Fibroblast of the conjunctiva (primary cell): Measurements from ENCODE around the gene RCAN2.

ENCODE experiments used
- DNase-seq: peaks from one replicate; pipeline ENCODE4 v3.0.0-alpha.2; 2010; ENCODE audit warnings: low read depth

RCAN2 gene

DNA sequence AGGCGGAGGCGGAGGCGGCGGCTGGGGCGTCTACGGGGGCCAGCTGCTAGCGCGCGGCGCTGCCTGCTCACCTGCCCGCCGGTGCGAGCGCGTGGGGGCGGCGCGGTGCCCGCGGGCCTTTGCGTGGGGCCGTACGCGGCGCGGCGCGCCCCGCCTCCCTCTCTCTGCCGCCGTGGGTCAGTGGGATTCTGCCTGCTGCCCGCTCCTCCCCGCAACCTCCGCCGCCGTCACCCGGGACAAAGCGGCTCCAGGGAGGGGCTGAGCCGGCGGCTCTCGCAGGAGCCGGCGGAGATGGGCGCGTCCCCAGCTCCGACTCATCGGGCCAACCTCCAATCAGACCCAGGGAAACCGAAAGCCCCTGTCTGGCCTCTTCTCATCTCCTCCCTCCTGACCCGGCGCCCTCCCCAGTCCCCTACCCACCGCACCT is at the start of gene RCAN2:
RCAN2 (minus strand) TSS at position 249 of the 427 bp plus-strand sequence.
- DNase-seq: peak; percentile 14

DNA sequence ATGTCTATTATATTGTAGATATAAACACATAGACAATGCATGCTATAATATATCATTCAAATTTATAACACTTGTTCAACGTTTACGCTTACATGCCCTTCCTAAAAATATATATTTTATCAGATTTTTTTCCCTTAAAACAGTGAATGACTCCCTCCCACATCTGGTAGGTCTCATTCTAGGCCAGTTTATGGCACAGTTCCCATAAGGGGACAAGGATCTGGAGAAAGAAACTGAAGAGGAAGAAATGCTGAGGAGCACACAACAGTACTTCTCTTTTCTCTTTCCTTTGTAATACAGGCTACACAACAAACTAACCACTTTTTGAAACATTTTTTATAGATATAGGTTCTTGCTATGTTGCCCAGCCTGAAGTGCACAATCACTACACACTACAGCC is 48.6 kb upstream of the RCAN2 start:
- DNase-seq: no peak

DNA sequence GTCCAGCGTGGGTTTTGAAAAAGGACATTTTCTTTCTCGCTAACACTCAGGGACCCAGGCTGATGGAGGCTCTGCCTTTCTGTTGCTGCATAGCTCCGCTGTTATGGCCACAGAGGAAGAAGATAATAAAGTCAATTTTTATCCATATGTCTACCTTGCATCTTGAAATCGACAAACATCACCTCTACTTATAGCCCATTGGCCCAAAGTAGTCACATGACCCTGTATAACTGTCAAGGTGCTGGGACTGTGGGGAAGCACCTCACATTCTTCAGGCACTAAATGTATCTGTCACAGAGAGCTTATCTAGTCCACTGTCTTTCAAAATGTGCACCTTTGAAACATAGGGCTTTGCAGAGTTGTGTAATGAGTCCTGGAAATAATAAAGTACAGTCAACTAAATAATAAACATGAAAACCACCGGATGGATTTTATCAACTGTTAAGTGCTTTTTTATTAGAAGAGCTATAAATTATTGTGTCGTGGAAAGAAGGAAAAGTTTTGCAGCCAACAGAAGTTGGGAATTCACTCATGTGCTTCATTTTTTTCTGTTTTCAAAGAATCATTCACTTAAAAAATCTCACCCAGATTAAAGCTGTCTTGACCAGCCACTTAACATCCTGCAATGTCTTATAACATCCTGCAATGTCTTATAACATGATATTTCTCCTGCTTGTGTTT is 47.7 kb upstream of the RCAN2 start:
- no peak for DNase-seq

DNA sequence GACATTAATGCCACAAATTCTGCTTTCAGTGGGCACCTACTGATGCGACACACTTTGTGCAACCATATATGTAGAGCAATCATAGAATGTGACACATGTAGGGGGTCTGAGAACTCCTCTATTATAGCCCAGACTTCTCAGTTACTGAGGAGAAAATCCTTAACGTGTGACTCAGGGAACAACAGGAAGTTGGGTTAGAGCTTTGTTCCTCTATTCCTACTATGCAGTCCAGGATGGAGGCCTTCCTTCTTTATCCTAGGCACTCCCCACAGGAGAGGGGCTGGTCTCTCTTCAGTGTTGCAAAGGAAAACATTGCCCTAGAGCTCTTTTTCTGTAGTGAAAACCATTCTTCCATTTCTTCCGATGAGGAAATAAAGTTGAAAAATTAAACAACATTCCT is 39.6 kb upstream of the RCAN2 start:
- DNase-seq: no peak

DNA sequence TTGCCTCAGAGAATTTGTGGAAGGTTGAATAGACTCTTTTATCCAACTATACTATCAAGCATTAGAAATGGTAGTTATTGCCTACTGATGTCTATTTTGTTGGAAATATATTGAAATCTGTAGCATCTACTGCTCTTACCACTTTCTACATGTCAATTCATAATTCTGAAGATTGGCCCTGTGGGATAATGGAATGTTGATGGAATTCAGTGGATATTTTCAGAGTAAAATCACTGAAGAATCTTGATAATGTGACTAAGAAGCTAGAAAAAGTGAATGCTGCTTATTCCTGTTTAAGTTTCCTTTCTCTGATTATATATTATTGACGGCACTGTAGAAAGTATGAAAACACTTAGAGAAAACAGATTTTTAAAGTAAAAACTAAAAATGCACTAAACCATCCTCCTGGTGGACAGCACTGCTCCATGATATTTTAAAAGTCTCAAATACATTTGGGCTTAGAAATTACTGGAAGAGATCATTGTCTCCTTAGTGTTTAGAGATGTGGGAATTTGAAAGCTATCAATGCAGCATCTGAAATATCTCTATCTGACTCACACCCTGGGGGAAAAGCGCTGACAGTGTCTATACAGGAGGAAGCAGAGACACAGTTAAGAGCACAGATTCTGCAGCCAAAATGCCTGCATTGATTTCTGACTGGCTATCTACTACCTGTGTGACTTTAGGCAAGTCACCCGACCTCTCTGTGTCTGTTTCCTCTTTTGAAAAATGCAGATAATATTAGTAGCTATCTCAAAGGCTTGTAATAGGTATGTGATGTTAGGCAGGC is 37.9 kb upstream of the RCAN2 start:
- no peak for DNase-seq

DNA sequence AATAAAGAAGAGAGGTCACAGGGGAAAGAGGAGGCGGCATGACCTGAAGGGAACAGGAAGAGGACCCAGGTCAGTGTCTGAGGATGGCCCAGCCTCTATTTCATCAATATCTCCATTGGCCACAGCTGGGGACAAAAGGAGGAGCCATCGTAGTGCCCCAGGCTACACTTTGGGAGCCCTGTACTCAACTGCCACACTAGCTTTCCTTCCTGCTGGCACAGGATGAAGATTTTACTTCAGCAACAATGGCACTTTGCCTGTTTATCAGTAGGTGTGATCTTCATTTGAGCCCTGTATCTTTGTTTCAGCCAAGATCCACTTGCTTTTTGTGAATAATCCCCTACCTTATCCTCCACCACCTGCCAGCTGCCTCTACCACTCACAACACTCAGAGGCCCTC is 35.4 kb upstream of the RCAN2 start:
- no peak for DNase-seq

DNA sequence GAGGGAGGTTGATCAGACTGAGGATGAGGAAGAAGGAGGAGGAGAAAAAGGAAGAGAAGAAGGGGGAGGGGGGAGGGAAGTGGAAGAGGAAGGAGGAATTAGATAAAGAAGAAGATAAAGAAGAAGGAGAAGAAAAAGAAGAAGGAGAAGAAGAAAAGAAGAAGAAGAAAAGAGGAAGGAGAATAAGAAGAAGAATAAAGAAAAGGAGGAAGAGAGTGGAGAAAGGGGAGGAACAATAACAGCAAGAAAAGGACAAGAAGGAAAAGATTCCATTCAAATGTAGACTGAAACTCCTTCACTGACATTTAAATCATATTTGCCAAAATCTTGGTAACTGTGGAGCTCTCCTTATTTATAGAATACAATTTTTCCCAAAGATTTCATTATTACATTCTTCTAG is 34.3 kb upstream of the RCAN2 start:
- DNase-seq: no peak

DNA sequence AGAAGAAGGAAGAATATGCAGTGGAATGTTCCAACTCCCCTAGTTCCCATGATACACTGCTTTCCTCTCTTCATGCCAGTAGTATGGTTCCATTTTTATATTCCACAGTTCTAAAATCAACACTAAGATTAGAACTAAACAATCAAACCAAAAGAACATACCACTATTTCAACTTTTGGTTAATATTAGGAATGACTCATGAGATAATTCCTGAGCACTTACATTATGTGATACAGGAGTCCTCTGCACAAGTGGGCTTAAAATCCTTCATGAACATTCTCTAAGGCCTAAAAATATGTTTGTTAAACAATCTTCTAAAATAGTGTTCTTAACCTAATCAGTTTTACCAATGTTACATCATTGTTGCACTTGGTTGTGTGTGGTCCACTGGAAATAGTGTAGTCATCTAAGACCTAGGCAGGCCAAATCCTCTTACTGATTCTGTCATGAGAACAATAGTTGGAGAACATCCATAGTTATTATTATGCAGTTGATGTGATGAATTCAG is 30.3 kb upstream of the RCAN2 start:
- DNase-seq: peak; percentile 31

DNA sequence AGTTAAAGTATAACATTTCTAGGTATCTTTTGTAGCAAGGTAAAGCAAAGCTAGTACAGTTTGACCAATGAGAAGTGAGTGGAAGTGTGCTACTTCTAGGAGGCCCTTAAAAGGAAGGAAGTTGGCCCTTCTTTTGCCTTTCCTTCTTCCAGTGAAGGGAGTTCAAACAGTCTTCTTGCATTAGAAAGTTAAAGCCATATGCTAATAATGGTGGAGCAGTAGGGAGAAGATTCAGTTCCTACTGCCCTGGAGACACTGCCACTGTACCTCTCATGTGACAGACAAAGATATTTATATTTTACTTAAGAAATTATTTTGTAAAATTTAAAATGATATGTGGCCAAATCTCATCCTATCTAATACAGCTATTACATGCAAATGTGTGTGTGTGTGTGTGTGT is 26.0 kb upstream of the RCAN2 start:
- DNase-seq: no peak

DNA sequence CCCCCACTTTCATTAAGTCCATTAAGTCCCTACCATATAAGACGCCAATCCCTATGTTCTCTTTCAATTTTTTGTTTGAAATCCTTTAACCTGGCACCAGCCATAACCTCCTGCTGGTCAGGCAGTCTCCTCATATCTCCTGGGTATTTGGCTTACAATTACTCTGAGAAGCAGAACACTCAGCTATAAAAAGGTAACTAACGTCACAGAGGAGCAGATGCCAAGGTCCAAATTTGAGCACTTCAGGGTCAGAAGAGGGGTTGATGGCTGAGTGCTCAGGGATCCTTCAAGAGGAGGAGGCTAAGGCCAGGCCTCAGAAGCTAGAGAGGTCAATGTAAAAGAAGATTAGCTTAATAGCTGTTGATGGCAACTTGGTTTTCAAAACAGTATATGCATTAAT is 22.3 kb upstream of the RCAN2 start:
- no peak for DNase-seq

DNA sequence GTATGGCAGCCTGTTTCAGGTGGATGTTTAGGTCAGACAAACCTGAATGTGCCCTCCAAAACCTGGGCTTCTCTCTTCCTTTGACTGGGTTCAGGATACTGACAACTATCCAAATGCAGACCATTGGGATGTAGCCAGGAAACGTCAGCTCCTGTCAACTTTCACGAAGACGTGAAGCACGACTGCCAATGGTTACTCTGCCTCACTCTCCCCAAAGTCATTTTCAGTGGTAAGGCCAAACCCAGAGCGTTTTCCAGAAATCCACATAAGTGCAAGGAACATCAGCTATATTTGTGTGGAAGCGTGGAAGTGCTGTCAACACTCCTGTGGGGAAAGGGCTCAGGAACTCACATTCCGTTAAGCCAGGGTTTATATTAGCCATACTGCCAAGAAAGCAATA is 20.1 kb upstream of the RCAN2 start:
- no peak for DNase-seq

DNA sequence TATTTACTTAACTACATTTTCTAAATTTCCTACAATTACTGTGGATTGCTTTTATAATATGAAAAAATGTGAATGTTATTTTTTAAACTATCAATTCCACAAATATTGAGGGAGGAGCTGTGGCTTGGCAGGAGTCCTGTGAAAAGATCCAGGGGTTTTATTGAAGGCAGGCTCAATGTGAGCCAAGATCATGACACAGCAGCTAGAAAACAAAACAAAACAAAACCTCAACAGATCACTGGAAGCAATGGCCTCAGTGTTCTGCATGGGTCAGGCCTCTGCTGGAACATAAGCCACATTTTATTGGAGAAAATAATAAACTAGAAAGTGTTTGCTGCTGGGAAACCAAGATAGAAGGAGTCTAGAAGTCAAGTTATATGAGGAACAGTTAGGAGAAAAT is 19.4 kb upstream of the RCAN2 start:
- DNase-seq: peak; percentile 66

DNA sequence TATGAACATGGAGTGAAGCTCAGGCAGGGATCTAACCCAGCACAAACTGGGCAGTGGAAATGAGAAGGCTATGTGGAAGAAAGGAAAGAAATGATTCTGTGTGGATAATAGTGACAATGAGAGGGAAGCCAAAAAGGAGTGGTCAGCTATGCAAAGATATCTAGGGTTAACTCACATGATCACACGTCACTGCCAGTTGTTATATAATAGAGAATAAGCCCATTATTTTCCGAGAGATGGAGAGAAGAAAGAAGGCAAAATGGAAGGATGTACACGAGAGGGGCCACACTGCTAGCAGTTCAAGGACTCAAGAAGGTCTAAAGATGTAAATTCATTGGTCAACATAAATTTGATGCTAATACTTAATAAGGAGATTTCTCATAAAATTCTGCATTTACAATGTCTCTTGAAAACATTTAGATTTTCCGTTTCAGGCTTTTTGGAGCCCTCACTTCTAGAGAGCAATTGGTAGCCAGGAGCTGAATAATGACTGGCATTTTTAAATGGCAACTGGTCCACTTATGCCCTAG is 18.8 kb upstream of the RCAN2 start:
- no peak for DNase-seq

DNA sequence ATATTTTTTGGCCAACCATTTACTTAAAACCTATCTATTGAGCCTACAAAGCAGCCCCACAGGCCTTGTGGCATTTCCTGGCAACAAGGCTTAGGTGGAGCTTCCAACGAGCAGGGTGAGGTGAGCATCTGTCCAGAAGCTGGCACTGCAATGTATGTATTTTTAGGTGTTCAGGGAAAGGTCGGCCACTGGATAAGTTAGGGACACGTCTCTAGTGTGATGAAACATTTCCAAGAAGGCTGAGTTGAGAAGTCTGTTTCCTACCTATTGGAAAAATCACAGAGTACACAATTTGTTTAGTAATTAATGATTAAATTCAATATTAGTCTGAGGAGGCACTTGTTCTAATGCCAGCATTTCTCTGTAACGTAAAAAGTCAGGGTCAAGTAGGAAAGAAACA is 17.8 kb upstream of the RCAN2 start:
- DNase-seq: no peak

DNA sequence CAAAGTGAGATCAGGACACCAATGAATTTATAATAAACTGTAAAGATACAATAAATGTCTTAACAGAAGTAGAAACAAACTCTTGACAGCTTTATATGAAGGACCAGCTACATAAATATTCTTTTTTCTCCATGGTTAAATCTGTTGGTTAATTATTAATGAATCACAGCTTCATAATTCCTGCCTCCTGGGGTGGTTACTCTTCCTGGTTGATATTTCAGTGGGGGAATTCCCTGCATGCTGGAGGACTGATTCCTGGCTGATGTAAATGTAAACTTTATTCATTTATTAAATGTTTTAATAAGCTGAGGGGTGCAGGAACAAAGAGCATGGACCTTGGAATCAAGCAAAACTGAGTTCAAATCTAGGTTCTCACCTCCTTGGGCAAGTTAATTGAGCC is 16.2 kb upstream of the RCAN2 start:
- no peak for DNase-seq

DNA sequence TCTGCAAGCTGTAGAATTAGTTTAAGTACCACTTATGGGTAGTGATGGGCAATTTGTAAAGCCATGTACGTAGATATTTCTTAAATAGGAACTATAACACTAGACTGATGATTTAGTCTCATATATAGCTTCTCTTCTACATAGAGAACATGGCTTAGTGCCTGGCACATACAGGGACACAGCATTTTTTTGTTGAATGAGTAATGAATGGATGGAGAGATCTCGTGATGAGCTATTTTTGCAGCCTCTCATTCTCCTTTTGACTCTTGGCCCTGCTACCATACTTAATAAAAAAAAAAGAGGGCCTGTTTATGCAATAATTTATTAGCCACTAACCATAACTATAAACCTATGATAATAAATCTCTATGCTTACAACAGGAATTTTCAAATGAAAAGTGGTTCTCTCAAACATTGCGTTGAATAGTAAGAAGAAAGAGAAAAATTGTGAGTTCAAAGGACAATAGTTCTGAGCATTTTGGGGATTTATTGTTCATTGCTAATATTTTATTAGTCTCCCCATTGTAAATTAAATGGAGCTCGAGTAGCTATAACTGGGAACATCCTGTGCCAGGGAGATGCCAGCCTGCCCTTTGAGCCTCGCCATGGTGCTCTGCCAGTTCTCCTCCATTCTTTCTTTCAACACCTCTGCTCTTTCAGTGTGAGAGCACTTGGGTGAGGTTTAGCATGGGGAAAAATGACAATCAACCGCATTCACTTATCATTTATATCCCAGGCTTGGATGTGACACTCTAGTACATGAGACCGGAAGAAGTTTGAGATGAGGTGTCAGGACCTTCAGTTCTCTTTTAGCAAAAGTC is 14.7 kb upstream of the RCAN2 start:
- DNase-seq: no peak

DNA sequence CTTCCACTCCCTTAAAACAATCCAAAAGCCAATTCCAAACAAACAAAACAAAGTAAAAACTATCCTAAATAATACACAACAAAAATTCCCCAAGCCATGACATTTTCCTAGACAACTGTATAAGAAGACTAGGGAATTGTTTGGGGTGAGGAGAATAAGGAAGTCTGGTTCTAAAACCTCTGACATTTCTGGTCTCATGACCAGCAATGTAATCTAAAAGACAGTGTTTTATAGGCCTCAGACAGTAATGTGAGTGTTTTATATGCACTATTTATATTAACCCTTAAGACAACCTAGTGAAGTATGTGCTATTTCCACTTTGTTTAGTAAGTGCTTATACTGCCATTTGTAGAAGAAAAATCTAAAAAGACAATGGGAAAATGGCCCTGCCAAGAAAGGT is 13.0 kb upstream of the RCAN2 start:
- DNase-seq: no peak

DNA sequence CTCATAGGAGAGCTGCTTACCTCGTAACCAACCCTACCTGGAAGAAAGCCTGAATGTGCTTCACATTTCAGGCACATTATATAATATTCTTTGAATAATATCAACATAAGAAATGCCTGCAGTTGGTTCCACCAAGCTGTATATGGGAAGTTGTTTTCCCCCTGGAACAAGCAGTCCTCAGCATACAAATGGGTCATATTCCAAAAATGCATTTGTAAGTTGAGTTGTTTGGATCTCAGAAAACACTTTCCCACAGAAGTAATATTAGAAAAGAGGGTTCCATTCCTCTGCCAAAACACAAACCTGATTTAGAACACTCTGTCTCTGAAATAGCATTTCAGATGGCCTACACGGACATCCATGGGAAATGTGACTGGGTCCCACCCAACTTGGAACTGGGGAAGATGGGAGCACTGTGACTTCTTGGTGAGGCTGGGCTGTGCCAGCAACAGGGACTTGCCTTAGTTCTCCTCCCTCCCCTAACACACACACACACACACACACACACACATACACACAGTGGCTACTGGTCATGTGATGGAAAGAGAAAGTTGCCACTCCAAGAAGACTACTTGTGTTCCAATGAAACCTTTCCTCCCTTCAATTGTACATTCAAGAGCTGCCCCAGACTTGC is 11.4 kb upstream of the RCAN2 start:
- no peak for DNase-seq

DNA sequence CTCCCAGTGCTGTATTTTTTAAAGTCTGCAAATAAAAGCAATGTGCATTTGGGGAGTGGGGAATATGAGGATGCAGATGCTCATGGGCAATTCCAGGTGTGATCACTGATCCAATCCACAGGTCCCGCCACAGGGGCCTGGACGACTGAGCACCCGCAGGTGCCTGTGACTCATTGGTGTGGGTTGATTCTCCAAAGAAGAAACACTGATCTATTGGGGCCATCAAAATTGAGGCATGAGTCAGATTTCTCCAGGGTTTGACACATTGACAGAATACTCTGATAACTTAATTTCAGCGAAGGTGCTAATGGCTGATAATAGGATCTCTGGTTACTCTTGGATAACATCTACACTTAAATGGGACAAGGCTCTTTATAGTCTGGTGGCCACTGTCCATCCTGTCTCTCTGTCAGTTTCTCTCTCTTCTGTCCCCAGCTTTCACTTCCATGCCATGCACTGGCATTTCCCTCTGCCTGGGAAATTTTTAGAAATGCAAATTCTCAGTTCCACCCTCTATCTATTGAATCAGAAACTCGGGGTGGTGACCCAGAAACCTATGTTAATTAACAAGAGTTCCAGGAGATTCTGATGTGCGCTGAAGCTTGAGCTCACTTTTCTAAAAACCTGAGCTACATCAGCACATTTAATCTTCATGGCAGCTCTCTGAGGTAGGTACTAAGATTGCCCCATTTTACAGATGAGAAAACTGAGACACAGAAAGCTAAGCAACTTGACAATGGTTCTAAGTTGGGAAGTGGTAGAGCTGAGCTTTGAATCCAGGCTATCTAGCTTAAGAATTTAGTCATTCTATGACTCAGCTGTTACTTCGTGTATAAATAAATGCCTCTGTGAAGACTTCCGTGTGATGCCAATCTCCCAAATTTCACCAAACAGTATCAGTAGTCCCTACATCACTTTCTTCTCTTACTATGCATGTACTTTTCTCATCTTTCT is 10.2 kb upstream of the RCAN2 start:
- DNase-seq: no peak

DNA sequence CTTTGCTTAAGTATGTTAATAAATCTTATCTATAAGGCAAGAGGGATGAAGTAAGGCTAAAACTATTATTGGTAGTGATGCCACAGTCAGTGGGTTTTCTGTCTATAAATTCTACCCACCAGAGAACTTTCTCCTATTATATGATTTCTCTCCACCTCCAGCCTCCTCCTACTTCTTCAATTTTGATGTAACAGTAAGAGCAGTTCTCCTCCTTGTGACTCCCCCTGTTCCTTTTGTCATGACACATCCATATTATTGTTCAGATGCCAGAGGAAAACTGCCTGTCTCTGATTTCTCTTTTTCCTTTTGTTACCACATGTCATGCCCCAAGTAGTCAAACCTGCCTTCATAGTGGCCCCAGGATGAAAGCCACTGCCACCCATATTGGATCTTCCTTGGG is 9.1 kb upstream of the RCAN2 start:
- no peak for DNase-seq
